ENCODE data around the gene TTC32.
"Not testable (repeated sequence)": the region's sequence is repeated elsewhere in the genome, so short reads cannot be mapped to it uniquely, and the experiment has no call there.

The TTC32 gene

GRCh38 chr2:19882286-19882685 lies 19.5 kb downstream of the TTC32 start:
- TF ChIP-seq, protein P1, sequence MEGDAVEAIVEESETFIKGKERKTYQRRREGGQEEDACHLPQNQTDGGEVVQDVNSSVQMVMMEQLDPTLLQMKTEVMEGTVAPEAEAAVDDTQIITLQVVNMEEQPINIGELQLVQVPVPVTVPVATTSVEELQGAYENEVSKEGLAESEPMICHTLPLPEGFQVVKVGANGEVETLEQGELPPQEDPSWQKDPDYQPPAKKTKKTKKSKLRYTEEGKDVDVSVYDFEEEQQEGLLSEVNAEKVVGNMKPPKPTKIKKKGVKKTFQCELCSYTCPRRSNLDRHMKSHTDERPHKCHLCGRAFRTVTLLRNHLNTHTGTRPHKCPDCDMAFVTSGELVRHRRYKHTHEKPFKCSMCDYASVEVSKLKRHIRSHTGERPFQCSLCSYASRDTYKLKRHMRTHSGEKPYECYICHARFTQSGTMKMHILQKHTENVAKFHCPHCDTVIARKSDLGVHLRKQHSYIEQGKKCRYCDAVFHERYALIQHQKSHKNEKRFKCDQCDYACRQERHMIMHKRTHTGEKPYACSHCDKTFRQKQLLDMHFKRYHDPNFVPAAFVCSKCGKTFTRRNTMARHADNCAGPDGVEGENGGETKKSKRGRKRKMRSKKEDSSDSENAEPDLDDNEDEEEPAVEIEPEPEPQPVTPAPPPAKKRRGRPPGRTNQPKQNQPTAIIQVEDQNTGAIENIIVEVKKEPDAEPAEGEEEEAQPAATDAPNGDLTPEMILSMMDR (IDR thresholded peaks at IDR 0.05; ENCODE audit: low read depth, low read length) = no peak

DNA sequence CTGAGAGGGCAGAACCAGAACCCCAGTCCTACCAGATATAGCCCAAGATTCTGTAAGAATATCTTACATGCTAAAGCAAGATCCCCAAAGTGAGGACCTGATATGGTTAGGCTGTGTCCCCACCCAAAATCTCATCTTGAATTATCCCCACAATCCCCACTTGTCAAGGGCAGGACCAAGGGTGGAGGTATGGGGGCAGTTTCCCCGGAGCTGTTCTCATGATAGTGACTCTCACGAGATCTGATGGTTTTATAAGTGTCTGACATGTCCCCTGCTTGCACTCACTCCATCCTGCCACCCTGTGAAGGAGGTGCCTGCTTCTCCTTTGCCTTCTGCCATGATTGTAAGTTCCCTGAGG lies 19.9 kb downstream of the TTC32 start:
- no peak for DNase-seq (ENCODE audit: low read depth in 2 of 2)
- TF ChIP-seq, protein P1 (IDR thresholded peaks at IDR 0.05; ENCODE audit: low read depth, low read length) = no peak
- no peak overlapping the region for H3K4me3 ChIP-seq (replicated peaks in 1 of 2; ENCODE audit: low read depth in 2 of 2, low read length in 2 of 2)

More at GRCh38 chr2:19882286-19882685, 19.5 kb downstream of the TTC32 start:
- no peak for DNase-seq (ENCODE audit: low read depth in 2 of 2)
- no peak overlapping the region for H3K4me3 ChIP-seq (replicated peaks in 1 of 2; ENCODE audit: low read depth in 2 of 2, low read length in 2 of 2)

DNA sequence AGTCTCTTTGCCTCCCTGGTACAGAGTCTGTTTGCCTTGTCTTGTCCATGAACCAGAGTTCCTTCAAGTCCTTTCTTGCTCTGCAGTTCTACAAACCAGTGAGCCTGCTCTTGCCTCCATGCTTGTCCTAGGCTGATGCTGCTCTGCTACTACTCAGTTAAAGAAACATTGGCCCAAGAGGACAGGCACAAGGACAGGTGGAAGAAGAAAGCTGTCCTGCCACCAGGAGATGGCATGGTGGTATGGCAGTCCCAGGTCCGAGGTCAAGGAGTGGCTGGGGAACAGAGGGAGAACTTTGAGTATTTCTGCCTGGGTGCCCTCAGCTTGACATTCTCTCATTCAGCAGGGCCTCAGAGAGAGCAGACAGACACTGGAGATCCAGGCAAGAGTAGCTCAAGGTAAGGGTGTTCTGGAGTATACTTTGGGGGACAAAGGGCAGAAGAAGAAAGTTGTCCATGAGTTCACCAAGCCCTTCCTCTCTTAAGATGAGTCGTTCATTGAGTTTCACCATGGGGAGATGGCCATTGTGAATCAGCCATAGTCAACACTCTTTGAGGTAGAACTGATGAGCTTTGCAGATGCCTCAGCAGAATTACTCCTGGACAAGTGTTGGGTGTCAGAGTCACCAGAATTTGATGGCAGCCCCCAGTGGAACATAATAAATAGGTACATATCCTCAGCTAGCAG lies 20.4 kb downstream of the TTC32 start:
- no peak for DNase-seq (ENCODE audit: low read depth in 2 of 2)
- H3K4me3 ChIP-seq (replicated peaks in 1 of 2; ENCODE audit: low read depth in 2 of 2, low read length in 2 of 2) = no peak overlapping the region
- TF ChIP-seq, protein P1 (IDR thresholded peaks at IDR 0.05; ENCODE audit: low read depth, low read length) = no peak

- DNase-seq (ENCODE audit: low read depth in 2 of 2) = not testable (repeated sequence)
Observed at GRCh38 chr2:19880191-19880590, 21.6 kb downstream of the TTC32 start.

GRCh38 chr2:19879120-19879519 lies 22.7 kb downstream of the TTC32 start:
- TF ChIP-seq, protein P1 (IDR thresholded peaks at IDR 0.05; ENCODE audit: low read depth, low read length) = no peak

More at GRCh38 chr2:19880191-19880590, 21.6 kb downstream of the TTC32 start:
- not testable (repeated sequence) for H3K4me3 ChIP-seq (replicated peaks in 1 of 2; ENCODE audit: low read depth in 2 of 2, low read length in 2 of 2)

GRCh38 chr2:19878268-19879046 lies 23.3 kb downstream of the TTC32 start:
- no peak overlapping the region for H3K4me3 ChIP-seq (replicated peaks in 1 of 2; ENCODE audit: low read depth in 2 of 2, low read length in 2 of 2)
- no peak for DNase-seq (ENCODE audit: low read depth in 2 of 2)
- TF ChIP-seq, protein P1 (IDR thresholded peaks at IDR 0.05; ENCODE audit: low read depth, low read length) = no peak

More at GRCh38 chr2:19879120-19879519, 22.7 kb downstream of the TTC32 start:
- peak in 1 of 2 donors; percentile 47 for DNase-seq (ENCODE audit: low read depth in 2 of 2)
- H3K4me3 ChIP-seq (replicated peaks in 1 of 2; ENCODE audit: low read depth in 2 of 2, low read length in 2 of 2) = no peak overlapping the region

GRCh38 chr2:19876751-19877150 lies 25.0 kb downstream of the TTC32 start:
- TF ChIP-seq, protein P1 (IDR thresholded peaks at IDR 0.05; ENCODE audit: low read depth, low read length) = no peak
- DNase-seq (ENCODE audit: low read depth in 2 of 2) = peak in 1 of 2 donors; percentile 32
- no peak overlapping the region for H3K4me3 ChIP-seq (replicated peaks in 1 of 2; ENCODE audit: low read depth in 2 of 2, low read length in 2 of 2)
